Stimulated activated CD4-positive, alpha-beta T cell treated with anti-CD3 and anti-CD28 coated beads, Interleukin-2, amount 100 ng/mL, for 48 hours (primary cell): Measurements from ENCODE around the gene UNC5B.
"Not testable (repeated sequence)": the region's sequence is repeated elsewhere in the genome, so short reads cannot be mapped to it uniquely, and the experiment has no call there.

Source experiments
- DNase-seq, 2 donors: peaks; one replicate each; pipeline ENCODE4 v3.0.0-alpha.2; 2020

Gene UNC5B

GRCh38 chr10:71285986-71286385, 73.6 kb downstream of the UNC5B start:
- DNase-seq, result no peak

GRCh38 chr10:71286521-71287294, 74.3 kb downstream of the UNC5B start:
- no peak for DNase-seq

GRCh38 chr10:71287456-71287855, 75.1 kb downstream of the UNC5B start:
- no peak for DNase-seq

DNA sequence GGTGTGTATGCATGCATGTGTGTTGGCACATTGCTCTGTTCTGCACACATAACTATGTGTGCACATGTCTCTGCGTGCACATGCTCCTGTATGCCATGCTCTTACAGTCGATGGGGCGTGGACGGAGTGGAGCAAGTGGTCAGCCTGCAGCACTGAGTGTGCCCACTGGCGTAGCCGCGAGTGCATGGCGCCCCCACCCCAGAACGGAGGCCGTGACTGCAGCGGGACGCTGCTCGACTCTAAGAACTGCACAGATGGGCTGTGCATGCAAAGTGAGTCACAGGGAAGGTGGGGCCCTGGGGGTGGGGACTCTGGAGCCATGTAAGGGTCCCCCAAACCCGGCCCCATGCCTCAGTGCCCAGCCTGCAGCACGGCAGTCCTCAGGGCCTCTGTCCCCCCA, 76.1 kb downstream of the UNC5B start:
- no peak for DNase-seq

GRCh38 chr10:71289421-71290130, 77.2 kb downstream of the UNC5B start:
- DNase-seq, result no peak

- DNase-seq, result no peak
These were observed 78.0 kb downstream of the UNC5B start for GRCh38 chr10:71290331-71290730.

- no peak for DNase-seq
These were observed 78.6 kb downstream of the UNC5B start for GRCh38 chr10:71290806-71291527.

DNA sequence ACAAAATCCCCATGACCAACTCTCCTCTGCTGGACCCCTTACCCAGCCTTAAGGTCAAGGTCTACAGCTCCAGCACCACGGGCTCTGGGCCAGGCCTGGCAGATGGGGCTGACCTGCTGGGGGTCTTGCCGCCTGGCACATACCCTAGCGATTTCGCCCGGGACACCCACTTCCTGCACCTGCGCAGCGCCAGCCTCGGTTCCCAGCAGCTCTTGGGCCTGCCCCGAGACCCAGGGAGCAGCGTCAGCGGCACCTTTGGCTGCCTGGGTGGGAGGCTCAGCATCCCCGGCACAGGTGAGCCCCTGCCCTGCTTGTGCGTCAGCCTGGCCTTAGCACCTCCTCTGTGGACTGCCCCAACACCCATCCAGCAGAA, 79.1 kb downstream of the UNC5B start:
- DNase-seq, result no peak

- DNase-seq, result no peak
These were observed 80.5 kb downstream of the UNC5B start for GRCh38 chr10:71292624-71293445.

DNA sequence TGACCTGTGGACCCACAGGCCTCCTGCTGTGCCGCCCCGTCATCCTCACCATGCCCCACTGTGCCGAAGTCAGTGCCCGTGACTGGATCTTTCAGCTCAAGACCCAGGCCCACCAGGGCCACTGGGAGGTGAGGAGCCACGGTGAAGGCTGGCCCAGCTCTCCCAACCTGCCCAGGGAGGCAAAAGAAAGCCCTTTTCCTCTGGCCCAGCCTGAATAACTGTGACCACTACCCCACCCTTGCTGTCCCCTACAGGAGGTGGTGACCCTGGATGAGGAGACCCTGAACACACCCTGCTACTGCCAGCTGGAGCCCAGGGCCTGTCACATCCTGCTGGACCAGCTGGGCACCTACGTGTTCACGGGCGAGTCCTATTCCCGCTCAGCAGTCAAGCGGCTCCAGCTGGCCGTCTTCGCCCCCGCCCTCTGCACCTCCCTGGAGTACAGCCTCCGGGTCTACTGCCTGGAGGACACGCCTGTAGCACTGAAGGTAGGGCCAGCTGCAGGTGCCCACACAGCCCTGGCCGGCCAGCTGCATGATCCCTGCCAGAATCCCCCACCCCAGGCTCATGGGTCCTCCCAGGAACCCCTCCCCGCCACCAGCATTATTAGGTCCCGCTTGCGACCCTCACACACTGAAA, 81.2 kb downstream of the UNC5B start:
- DNase-seq, result no peak

DNA sequence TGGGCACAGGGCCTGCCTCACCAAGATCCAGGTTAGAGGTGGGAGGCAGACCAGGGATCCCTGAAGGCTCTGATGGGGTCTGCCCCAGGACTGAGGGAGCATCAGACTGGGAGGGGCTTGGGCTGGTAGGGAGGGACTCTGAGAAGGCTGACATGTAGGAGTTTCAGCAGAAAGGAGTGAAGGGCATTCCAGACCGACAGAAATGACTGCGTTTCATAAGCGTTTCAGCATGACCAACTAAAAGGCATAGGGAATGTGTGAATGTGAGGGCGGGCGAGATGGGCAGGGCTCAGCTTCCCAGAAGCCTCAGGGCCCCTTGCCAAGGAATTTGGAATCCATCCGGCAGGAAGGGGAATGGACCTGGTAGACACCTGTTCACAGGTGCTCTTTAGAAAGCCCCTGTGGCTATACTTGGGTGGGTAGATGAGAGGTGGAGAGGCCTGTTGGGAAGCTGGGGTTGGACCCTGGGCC, 81.8 kb downstream of the UNC5B start:
- DNase-seq, result no peak

DNA sequence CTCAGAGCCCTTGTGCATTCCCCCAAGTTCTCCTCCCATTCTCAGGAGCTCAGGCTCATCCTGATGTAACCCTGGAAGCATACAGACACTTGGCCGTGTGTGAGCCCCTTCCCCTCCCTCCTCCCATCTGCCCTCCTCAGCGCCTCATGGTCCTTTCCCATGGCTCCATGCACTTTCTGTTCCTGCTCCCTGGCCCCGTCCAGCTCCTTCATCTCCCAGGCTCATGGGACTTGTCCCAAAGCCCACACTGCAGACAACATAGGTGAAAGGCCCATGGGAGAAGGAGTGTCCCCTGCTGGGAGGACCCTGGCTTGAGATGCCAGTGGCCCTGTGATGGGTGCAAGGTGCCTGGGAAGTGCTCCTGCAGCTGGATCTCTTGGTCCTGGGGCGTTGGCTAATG, 82.5 kb downstream of the UNC5B start:
- DNase-seq, result no peak

DNA sequence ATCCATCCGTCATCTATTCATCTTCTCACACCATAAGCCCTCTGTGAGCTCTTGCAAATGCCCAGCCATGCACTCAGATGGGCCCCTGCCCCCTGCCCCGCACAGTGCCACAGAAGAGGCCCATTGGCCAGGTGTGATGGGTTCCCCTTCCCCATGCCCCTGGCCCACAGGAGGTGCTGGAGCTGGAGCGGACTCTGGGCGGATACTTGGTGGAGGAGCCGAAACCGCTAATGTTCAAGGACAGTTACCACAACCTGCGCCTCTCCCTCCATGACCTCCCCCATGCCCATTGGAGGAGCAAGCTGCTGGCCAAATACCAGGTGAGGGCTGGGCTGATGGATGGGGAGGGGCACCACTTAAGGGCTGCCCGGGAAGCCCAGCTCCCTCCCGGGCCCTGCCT, 83.3 kb downstream of the UNC5B start:
- DNase-seq, result no peak

- no peak for DNase-seq
These were observed 83.7 kb downstream of the UNC5B start for GRCh38 chr10:71296086-71296485.

DNA sequence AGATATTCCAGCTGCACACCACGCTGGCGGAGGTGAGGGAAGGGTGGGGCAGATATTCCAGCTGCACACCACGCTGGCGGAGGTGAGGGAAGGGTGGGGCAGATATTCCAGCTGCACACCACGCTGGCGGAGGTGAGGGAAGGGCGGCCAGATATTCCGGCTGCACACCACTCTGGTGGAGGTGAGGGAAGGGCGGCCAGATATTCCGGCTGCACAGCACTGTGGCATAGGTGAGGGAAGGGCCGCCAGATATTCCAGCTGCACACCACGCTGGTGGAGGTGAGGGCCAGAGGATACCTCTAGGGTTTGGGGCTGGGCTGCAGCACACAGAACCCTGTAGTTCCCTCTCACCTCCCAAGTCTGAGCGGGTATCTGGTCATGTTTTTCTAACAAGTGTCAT, 84.4 kb downstream of the UNC5B start:
- DNase-seq, result not testable (repeated sequence)

- DNase-seq, result no peak
These were observed 85.0 kb downstream of the UNC5B start for GRCh38 chr10:71297343-71297742.

DNA sequence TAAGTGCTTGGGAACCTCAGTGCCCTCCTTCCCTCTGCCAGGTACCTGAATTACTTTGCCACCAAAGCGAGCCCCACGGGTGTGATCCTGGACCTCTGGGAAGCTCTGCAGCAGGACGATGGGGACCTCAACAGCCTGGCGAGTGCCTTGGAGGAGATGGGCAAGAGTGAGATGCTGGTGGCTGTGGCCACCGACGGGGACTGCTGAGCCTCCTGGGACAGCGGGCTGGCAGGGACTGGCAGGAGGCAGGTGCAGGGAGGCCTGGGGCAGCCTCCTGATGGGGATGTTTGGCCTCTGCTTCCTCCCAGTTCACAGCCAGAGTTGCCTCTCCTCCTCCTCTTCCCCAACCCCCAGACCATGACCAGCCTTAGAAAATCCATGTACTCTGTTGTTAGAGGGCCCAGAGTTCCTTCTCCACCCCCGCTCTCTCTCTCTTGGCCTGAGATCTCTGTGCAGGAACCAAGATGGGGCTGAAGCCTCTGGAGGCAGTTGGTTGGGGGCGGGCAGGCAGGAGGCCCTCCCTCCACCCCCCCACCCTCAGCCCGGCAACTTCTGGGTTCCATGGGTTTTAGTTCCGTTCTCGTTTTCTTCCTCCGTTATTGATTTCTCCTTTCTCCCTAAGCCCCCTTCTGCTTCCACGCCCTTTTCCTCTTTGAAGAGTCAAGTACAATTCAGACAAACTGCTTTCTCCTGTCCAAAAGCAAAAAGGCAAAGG, 86.9 kb downstream of the UNC5B start:
- DNase-seq, result no peak

DNA sequence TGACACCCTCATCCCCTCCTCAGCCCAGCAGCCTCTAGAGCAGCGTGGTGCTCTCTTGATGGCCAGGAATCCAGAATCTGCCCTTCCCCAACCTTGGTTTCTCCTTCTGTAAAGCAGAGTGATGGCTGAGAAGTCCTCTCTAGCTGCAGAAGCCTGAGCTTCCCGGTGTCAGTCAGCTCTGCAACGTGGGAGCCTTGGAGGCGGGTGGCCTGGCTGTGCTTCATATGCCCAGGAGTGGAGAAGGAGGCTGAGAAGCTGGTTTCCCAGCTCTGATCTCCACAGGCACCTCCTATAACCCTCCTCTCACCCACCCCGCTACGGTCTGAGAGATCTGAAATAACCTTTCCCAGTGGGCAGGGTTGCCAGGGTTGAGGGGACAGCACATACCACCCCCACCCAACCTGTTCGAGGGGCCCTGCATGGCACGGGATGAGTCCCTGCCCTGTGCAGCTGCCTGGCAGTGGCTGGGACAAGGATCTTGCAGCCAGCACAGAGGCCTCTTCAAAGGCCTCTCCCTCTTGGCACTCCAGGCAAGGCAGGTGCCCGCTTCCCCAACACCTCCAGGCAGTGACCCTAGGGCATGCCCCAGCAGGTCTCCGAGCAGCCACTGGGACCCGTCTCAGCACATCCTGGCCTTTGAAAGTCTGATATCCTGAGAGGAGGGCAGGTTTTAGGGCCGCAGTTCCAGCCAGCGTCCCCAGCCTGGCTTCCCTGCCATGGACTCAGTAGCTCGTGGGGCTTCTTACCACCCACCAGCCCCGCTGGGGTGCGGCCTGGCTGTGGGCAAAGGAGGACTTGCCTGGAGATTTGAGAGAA, 88.4 kb downstream of the UNC5B start:
- DNase-seq, result no peak

GRCh38 chr10:71301371-71301916, 89.1 kb downstream of the UNC5B start:
- no peak for DNase-seq

DNA sequence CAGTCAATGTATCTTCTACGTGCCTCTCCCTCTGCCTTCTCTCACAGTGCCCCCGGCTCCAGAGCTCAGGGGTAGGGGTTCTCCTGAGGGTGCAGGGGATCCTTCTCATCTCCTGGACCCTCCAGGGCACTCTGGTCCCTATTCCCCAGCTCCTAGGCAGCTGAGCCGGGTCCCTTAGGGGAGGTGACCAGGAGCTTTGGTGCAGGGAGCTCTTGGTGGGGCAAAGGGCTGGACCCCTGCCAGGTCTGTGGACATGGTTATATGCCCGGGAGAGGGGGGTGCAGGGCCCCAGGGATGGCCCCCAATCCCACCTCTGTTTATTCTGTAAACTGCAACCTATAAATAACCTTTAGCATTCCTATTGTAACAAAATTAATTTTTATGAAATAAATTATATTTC, 90.1 kb downstream of the UNC5B start:
- DNase-seq, result no peak
